Liver (tissue), 9 donors: ENCODE results near the gene MYLK3. TPM values are rescaled to one million over a fixed set of nuclear protein-coding genes. Genes with fewer than 3 reads are reported as not detected.
A peak's percentile ranks its signal among the peaks of the same experiment; 100 is the strongest.

ENCODE experiments used
- DNase-seq: peaks from one replicate; pipeline ENCODE4 v3.0.0-alpha.2; 2017; ENCODE audit warnings: low spot score
- H3K27ac ChIP-seq, 2 donors: one replicate each; pipeline ENCODE4 v1.7.0; 2013; ENCODE audit warnings: inconsistent platforms in 2 of 2, low read length in 2 of 2, control low read depth in 1 of 2, low read depth in 1 of 2, mild to moderate bottlenecking in 1 of 2
- H3K27me3 ChIP-seq, 4 donors: one replicate each; pipeline versions ENCODE4 v1.6.1 to v1.7.0; 2013; ENCODE audit warnings: low read length in 3 of 4, inconsistent platforms in 1 of 4, mild to moderate bottlenecking in 1 of 4, moderate library complexity in 1 of 4; ENCODE audit not compliant: control insufficient read depth in 4 of 4, insufficient read depth in 4 of 4
- H3K36me3 ChIP-seq, 4 donors: one replicate each; pipeline versions ENCODE4 v1.6.1 to v1.7.0; 2013; ENCODE audit warnings: low read length in 3 of 4, mild to moderate bottlenecking in 3 of 4, low read depth in 1 of 4, moderate library complexity in 1 of 4; ENCODE audit not compliant: control insufficient read depth in 4 of 4, insufficient read depth in 3 of 4
- H3K4me1 ChIP-seq, 4 donors: one replicate each; pipeline versions ENCODE4 v1.6.1 to v1.7.0; 2013; ENCODE audit warnings: low read length in 3 of 4, mild to moderate bottlenecking in 3 of 4, moderate library complexity in 1 of 4; ENCODE audit not compliant: control insufficient read depth in 4 of 4, insufficient read depth in 4 of 4
- H3K4me3 ChIP-seq, 3 donors: one replicate each; pipeline versions ENCODE4 v1.6.1 to v1.7.0; 2013; ENCODE audit warnings: low read length in 3 of 3, control low read depth in 1 of 3, low read depth in 1 of 3, mild to moderate bottlenecking in 1 of 3
- H3K9ac ChIP-seq, 2 donors: one replicate each; pipeline ENCODE4 v1.7.0; 2013; ENCODE audit warnings: low read length in 2 of 2, mild to moderate bottlenecking in 2 of 2, moderate library complexity in 2 of 2, control low read depth in 1 of 2, low read depth in 1 of 2
- H3K9me3 ChIP-seq, 4 donors: one replicate each; pipeline versions ENCODE4 v1.6.1 to v1.7.0; 2013; ENCODE audit warnings: low read length in 3 of 4; ENCODE audit not compliant: control insufficient read depth in 4 of 4
- ATF3 ChIP-seq: IDR thresholded peaks from 2 replicates; pipeline ENCODE4 v1.6.1; 2016; ENCODE audit warnings: antibody characterized with exemption
- FOXA1 ChIP-seq: IDR thresholded peaks from 2 replicates; pipeline ENCODE4 v1.6.1; 2016; ENCODE audit warnings: antibody characterized with exemption
- FOXA2 ChIP-seq: IDR thresholded peaks from 2 replicates; pipeline ENCODE4 v1.6.1; 2016; ENCODE audit warnings: antibody characterized with exemption
- GABPA ChIP-seq, 2 donors: IDR thresholded peaks in 1 of 2; conservative IDR thresholded peaks in 1 of 2; 2 replicates each; pipeline ENCODE4 v1.6.1; 2016; ENCODE audit warnings: antibody characterized with exemption in 2 of 2, mild to moderate bottlenecking in 1 of 2, moderate library complexity in 1 of 2
- HNF4G ChIP-seq: IDR thresholded peaks from 2 replicates; pipeline ENCODE4 v1.6.1; 2016; ENCODE audit warnings: antibody characterized with exemption
- JUND ChIP-seq, 2 donors: IDR thresholded peaks; 2 replicates each; pipeline ENCODE4 v1.6.1; 2016; ENCODE audit warnings: antibody characterized with exemption in 2 of 2
- NR2F2 ChIP-seq: IDR thresholded peaks from 2 replicates; pipeline ENCODE4 v1.6.1; 2016; ENCODE audit warnings: antibody characterized with exemption
- RAD21 ChIP-seq, 2 donors: IDR thresholded peaks; 2 replicates each; pipeline ENCODE4 v1.6.1; 2016; ENCODE audit warnings: antibody characterized with exemption in 2 of 2, mild to moderate bottlenecking in 2 of 2
- REST ChIP-seq: IDR thresholded peaks from 2 replicates; pipeline ENCODE4 v1.6.1; 2016; ENCODE audit warnings: antibody characterized with exemption, mild to moderate bottlenecking
- SP1 ChIP-seq: IDR thresholded peaks from 2 replicates; pipeline ENCODE4 v1.6.1; 2018; ENCODE audit warnings: antibody characterized with exemption, mild to moderate bottlenecking
- TAF1 ChIP-seq: conservative IDR thresholded peaks from 2 replicates; pipeline ENCODE4 v1.6.1; 2016; ENCODE audit warnings: antibody characterized with exemption, mild to moderate bottlenecking
- YY1 ChIP-seq: IDR thresholded peaks from 2 replicates; pipeline ENCODE4 v1.6.1; 2016; ENCODE audit warnings: antibody characterized with exemption, mild to moderate bottlenecking
- WGBS: extraction: QIAGEN DNeasy Blood & Tissue Kit; methylation state at CpG from one replicate; pipeline ENCODE4 v1.1.7; 2013; 5-methylcytosine and 5-hydroxymethylcytosine counted together
- polyA plus RNA-seq, 2 donors: library from polyadenylated mRNA; stranded (reverse) in 1 of 2; unstranded in 1 of 2; fragments of 200-250 nt in 1 of 2; fragments of >200 nt in 1 of 2; fragmentation: Nextera tagmentation in 1 of 2; extraction: Ambion mirVana in 1 of 2; gene quantifications; one replicate each; pipeline versions ENCODE4 v1.2.1 to v1.2.3, GENCODE V29; 2013 to 2015
- total RNA-seq, 2 donors: library from RNA; depleted of rRNA; stranded (reverse); fragments of >200 nt; gene quantifications; one replicate each; pipeline ENCODE4 v1.2.3, GENCODE V29; 2014
- donor health status: healthy.
- donor health status: healthy.
- donor health status: healthy.
- donor health status: healthy.
- donor health status: healthy.

Gene MYLK3
- total and polyA plus RNA-seq, 4 donors, result 0.01 to 1.1 (median 0.23) TPM

GRCh38 chr16:46746821-46747776 is 1.0 kb downstream of the MYLK3 start:
- no peak for DNase-seq
- H3K9ac ChIP-seq, result no peak overlapping the region
- H3K36me3 ChIP-seq, result no peaks in the 10 kb centered on the region
- H3K4me3 ChIP-seq, result no peak overlapping the region
- H3K9me3 ChIP-seq, result no peaks in the 10 kb centered on the region
- WGBS, result 86% methylated on average over 15 of the region's 15 CpGs
- H3K27me3 ChIP-seq, result no peaks in the 10 kb centered on the region
- TF ChIP-seq GABPA (IDR thresholded peaks at IDR 0.05 in 1 of 2, conservative IDR thresholded peaks at IDR 0.05 in 1 of 2) (no peak), TAF1 (no peak), HNF4G (no peak)
- no peak overlapping the region for H3K27ac ChIP-seq
- no peaks in the 10 kb centered on the region for H3K4me1 ChIP-seq

- TF ChIP-seq SP1, result no peak
- no peak for TF ChIP-seq JUND (IDR thresholded peaks at IDR 0.05)
- TF ChIP-seq FOXA2, result no peak
- TF ChIP-seq HNF4G, result no peak
- no peak for TF ChIP-seq YY1
- TF ChIP-seq NR2F2, result no peak
- no peak for TF ChIP-seq REST
- no peak for TF ChIP-seq TAF1
- no peak for TF ChIP-seq GABPA (IDR thresholded peaks at IDR 0.05 in 1 of 2, conservative IDR thresholded peaks at IDR 0.05 in 1 of 2)
- no peak for TF ChIP-seq ATF3
- WGBS, result 76% methylated on average over 7 of the region's 7 CpGs
Measured at GRCh38 chr16:46745617-46746016, 2.5 kb downstream of the MYLK3 start.

GRCh38 chr16:46743232-46743719 is 4.9 kb downstream of the MYLK3 start:
- H3K4me3 ChIP-seq, result no peak overlapping the region
- no peaks in the 10 kb centered on the region for H3K9me3 ChIP-seq
- 42% methylated on average over 10 of the region's 10 CpGs for WGBS
- no peaks in the 10 kb centered on the region for H3K27me3 ChIP-seq
- H3K4me1 ChIP-seq, result no peaks in the 10 kb centered on the region
- no peaks in the 10 kb centered on the region for H3K36me3 ChIP-seq
- no peak overlapping the region for H3K9ac ChIP-seq
- TF ChIP-seq YY1, result no peak
- no peak for TF ChIP-seq FOXA1
- TF ChIP-seq JUND (IDR thresholded peaks at IDR 0.05), result no peak
- TF ChIP-seq RAD21 (IDR thresholded peaks at IDR 0.05), result no peak
- TF ChIP-seq NR2F2, result no peak
- no peak for TF ChIP-seq FOXA2
- H3K27ac ChIP-seq, result peak overlapping the region in 1 of 2 donors; percentile 32
- DNase-seq, result no peak

More at GRCh38 chr16:46745617-46746016, 2.5 kb downstream of the MYLK3 start:
- H3K9ac ChIP-seq, result no peak overlapping the region
- H3K9me3 ChIP-seq, result no peaks in the 10 kb centered on the region
- H3K36me3 ChIP-seq, result no peaks in the 10 kb centered on the region
- H3K4me3 ChIP-seq, result no peak overlapping the region
- no peaks in the 10 kb centered on the region for H3K4me1 ChIP-seq
- H3K27ac ChIP-seq, result no peak overlapping the region
- no peaks in the 10 kb centered on the region for H3K27me3 ChIP-seq
- no peak for DNase-seq
